GM12892 (cell line): Measurements from ENCODE around the gene DNAJC19.

ENCODE experiments used
- POLR2A ChIP-seq: IDR thresholded peaks from 2 replicates; pipeline ENCODE4 v1.6.1; 2011; ENCODE audit warnings: low read depth, low read length, control low read depth
- POLR2AphosphoS5 ChIP-seq: IDR thresholded peaks from 2 replicates; pipeline ENCODE4 v1.6.1; 2011; ENCODE audit warnings: low read depth, low read length, control low read depth
- TAF1 ChIP-seq: IDR thresholded peaks from 2 replicates; pipeline ENCODE4 v1.6.1; 2011; ENCODE audit warnings: low read depth, mild to moderate bottlenecking, control low read depth, low read length, borderline replicate concordance

GRCh38 chr3:180959691-180960090, 29.8 kb downstream of the DNAJC19 start:
- TF ChIP-seq POLR2A, result no peak
- no peak for TF ChIP-seq POLR2AphosphoS5
- TF ChIP-seq TAF1, result no peak
